GM19395 (cell line): ENCODE measurements around the gene MEGF6.

Experiments used
- ATAC-seq: cut with Tn5 transposase; IDR thresholded peaks from one replicate; pipeline ENCODE4 v1.9.1; 2021; ENCODE audit warnings: mild to moderate bottlenecking, moderate library complexity; ENCODE audit not compliant: unreplicated experiment

MEGF6 gene

DNA sequence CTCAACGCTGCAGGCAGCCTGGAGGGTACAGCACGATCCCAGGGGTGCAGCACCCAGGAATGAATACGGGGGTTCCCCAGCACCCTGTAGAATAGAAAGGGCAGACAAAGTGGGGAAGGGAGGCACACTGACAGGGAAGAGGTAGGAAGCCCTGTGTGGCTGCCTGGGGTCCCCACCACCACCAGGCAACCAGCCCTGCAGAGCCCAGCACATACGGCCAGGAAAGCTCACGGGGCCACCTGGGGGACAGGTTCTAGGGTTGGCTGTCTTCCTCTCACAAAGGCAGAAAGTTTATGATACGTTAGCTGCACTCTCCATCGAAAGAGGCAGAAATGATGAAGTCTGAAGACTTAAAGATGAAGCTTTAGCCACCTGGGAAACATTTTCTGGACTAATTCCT is 104.4 kb downstream of the MEGF6 start:
- no peak for ATAC-seq

DNA sequence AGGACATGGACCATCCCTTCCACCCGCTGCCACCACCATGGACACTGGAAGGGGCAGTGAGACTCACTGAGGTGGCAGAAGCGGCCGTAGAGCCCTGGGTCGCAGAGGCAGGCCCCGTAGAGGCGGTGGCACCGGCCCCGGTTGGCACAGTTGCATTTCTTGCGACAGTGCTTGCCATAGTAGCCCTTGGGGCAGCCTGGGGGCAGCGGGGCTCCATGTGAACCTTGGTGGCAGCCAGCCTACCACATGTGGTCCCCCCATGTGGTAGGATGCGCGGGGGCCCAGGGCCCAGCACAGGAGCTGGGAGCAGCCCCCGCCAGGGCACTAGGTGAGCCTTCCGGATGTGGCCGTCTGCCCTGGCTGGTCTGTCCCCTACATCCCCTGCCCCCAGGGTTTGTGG is 105.3 kb downstream of the MEGF6 start:
- no peak for ATAC-seq

DNA sequence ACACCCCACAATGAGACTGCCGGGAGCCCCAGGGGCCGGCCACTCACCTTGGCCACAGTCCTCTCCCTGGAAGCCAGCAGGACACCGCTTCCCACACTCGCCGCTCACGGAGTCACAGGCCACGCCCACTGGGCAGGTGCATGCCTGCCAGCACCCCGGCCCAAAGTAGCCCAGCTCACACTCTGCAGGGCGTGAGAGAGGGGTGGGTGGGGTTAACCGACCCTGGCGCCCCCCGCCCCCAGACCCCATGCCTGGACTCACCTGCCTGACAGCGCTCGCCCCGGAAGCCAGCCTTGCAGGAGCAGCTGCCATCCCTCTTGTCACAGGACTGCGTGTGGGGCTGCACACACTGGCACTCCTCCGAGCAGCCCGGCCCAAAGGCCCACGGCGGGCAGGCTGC is 106.1 kb downstream of the MEGF6 start:
- no peak for ATAC-seq

DNA sequence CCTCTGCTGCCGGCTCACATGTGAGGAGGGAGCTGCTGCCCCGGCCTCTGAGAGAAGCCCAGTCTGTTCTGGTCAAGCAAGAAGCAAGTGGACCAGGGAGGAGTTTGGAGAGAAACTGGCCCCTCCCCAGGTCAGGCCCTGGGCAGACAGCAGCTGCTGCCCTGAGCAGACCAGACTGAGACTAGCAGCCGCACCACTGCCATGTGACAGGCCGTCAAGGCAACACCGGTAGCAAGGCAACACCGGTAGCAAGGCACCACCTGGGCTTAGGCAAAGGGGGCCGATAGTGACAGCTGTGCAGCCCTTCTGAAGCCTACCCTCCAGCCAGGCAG is 106.5 kb downstream of the MEGF6 start:
- ATAC-seq, result no peak

DNA sequence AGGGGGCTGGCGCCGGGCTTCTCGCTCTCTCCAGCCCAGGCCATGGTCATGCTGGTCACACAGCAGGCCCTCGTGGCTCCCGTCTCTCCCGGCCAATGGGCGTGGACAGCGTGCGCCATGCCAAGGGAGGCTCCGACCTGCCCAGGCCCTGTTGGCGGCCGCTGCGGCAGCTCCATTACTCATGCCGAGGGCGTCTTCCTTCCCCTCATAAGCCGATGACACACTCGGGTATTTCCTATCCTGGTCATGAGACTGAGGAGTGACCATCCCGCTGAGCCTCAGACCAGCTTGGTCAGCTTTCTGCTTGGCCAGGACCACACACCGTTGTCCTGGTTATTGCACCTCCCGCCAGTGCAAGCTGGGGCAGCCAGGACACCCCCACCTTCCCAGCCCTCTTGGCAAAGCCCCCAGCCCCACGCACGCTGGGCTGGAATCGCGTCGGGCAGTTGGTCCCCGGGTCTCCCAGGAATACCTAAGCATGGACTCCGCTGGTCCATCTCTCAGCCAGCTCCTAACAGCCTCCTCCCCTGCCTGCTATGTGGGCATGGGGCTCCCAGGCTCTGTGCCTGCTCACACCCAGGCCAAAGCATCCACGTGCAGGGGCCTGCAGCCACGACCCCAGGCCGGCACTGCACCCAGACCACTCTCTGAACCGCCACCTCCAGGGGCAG is 107.0 kb downstream of the MEGF6 start:
- no peak for ATAC-seq

DNA sequence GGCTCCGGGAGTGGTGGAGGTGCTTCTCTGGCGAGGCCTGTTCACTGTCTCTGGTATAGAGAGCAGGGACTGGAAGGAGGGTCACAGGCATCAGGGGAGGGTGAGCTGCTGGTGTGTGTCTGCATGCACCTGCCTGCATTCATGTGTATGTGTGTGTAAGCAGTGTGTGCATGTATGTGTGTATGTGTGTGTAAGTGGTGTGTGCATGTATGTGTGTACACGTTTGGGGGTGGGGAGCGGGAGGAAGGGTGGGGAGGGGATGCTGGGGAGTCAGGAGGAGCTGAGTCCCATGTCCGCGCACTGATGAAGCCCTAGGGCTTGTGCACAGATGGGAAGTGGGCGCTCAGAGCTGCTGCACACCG is 107.8 kb downstream of the MEGF6 start:
- no peak for ATAC-seq

DNA sequence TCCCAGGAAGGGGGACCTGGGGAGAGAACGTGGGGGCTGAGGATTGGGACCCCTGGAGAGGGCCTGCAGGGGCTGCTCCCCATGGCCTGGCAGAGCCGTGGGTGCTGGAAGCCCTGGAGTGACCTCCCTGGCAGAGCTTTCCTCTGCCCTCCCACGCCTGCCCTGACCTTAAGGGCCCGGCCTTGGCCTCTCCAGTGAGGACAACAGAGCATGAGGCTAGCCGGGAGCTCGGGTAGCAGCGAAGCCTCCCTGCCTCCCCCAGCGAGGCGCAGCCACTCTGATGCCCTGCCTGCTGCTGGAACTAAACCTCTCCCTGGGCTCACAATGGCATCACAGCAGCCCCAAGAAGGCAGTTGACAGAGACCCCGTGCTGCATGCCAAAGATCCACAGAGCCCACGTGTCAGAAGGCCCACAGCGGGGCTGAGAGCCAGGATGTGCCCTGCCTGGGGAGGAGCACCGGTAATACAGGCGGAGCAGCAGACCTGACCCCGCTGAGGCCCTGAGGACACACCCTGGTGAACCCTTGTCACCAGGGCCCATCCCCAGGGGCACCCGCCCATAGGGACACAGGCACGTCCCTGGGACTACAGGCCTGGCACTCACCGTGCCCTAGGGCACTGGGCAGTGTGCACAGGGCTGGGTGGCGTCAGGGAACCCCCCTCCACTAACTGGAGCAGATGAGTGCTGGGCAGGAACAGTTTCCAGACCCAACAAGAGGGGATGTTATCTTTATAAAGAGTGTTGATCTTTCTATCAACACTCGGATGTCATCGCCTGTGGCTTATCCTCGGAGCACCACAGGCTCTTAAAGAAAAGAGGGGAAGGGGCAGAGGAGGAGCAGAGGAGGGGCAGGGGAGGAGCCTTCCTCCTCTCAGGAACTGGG is 108.4 kb downstream of the MEGF6 start:
- no peak for ATAC-seq

DNA sequence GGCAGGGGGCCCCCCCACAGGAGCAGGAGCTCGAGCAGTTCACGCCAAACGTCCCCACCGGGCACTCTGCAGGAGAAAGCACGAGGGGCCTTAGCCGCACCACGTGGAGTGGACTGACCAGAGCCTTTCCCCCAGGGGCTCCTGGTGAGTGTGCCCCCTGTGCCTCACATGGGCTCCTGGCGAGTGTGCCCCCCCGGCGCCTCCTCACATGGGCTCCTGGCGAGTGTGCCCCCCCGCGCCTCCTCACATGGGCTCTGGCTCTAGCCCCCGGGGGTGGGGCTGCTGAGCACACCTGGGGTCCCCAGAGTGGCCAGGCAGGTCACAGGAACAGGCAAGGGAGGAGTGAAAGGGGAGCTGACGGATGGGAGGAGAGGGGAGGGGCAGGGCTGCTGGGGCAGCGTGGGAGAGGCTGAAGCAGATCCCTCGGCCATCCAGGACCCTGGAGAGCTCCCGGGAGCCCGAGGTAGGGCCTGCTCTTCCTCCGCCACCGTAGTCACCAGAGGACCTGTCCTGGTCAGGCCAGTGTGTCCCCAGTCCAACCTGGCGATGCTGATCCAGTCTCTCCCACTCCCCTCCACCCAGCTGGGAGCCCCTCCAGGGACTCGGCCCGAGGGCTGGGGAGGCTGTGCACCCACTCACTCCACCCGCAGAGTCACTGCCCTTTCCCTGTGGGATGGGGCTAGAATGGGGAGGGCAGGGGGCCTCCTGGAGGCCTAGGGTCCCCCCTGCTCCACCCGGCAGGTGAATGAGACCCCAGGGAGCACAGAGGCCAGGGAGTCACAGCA is 109.3 kb downstream of the MEGF6 start:
- ATAC-seq, result no peak

DNA sequence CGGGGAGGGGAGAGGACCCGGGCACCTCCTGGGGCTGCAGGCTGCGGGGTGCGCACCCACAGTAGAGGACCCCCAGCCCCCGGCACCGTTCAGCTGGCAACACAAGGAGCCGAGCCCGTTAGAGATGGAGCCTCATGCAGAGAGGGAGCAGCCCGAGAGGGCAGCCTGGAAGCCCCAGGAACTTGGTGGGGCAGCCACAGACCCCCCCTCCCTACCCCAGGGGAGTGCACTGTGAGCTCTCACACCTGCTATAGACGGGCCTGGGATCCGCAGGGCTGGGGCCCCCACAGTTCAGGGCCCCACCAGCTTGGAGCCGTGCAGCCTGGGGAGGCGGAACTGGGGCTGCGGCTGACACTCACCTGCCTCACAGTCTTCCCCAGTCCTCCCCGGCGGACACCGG is 109.9 kb downstream of the MEGF6 start:
- no peak for ATAC-seq

DNA sequence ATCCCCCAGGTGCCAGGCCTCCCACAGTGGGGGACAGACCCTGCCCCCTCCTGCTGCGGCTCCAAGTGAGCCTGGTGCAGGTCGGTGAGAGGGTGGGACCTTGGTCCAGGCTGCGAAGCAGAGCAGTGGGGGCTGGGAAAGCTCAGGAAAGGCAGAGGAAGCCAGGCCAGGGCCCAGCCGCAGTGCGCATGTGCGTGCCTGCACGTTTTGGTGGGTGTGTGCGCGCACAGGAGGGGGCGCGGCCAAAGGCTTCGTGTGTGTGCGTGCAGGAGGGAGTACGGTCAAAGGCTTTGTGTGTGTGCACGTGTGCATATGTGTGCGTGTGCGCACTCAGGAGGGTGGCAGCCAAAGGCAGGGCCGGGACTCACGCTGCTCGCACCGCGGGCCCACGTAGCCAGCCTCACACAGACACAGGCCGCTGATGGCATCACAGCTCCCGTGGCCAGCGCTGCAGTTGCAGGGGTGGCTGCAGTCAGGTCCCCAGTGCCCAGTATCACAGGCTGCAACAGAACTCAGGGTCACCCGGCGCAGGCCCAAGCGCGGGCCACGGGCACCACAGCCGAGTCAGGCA is 111.0 kb downstream of the MEGF6 start:
- ATAC-seq, result no peak

DNA sequence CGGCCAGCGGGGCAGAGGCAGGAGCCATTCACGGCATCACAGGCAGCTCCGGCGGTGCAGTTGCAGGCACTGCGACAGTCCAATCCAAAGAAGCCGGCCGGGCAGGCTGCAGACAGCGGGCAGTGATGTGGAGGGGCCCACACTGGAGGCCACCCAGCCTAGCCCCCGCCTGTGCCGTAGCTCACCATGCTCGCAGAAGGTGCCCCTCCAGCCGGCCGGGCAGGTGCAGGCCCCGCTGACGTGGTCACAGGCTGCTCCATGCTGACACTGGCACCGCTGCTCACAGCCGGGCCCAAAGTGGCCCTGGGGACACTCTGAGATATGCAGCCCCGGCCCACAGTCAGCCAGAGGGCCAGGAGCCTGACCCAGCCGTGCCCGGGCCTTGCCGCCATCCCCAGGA is 111.7 kb downstream of the MEGF6 start:
- ATAC-seq, result no peak

DNA sequence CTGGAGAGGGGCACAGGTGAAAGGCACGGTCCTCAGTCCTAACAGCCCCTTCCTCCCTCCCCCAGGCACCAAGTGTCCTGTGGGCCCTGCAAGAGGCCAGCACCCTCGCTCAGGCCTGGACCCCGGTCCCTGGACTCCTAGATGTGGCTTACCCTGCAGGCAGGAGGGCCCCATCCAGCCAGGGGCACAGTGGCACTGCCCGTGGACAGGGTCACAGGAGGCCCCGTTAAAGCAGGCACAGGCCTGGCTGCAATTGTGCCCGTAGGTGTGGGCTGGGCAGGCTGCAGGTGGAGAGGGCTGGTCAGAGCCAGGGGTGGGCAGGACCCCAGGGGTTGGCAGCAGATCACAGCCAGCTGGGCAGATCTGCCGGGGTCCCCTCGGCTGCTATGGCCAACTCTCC is 112.3 kb downstream of the MEGF6 start:
- no peak for ATAC-seq

DNA sequence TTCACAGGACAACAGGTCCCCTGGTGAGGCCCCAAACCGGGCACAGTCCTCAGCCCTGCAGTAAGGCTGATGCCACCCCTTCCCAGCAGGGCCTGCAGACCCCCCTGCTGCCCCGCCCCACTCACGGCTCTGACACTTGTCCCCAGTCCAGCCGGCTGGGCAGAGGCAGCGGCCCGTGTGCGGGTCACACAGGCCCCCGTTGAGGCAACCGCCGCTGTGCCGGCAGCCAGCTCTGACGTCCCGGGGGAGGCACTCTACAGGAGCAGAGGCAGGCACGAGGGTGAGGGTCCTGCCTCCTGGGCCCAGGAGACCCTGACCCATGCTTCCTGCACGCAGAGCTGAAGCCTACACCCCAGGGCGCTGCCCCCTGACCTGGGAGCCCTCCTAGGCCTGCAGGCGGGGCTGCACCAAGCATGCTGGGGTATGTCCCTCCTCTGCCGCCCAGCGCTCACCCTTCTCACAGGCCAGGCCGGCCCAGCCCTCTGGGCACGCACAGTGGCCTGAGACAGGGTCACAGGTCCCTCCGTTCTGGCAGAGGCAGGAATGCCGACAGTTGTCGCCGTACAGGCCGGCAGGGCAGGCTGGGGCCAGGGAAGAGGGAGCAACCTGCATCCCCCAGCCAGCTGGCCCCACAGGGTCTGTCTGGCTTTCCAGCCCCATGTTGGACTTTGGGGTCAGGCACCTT is 112.9 kb downstream of the MEGF6 start:
- ATAC-seq, result no peak

DNA sequence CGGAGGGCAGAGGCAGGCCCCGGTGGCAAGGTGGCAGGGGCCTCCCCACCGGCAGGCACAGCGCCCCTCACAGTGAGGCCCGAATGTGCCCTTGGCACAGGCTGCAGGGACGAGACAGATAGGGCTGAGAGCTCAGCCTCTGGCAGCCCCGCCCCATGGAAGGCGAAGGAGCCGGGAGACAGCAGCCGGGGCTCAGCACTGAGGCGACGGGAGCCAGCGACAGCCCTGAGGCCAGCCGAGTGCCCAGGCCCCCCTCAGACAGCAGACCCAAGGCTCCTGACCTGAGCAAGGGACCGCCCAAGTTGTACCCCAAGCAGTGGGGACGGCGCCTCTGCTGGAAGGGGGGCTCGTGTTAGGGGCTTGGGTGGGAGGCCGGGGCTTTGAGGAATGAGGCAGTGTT is 113.8 kb downstream of the MEGF6 start:
- ATAC-seq, result no peak

DNA sequence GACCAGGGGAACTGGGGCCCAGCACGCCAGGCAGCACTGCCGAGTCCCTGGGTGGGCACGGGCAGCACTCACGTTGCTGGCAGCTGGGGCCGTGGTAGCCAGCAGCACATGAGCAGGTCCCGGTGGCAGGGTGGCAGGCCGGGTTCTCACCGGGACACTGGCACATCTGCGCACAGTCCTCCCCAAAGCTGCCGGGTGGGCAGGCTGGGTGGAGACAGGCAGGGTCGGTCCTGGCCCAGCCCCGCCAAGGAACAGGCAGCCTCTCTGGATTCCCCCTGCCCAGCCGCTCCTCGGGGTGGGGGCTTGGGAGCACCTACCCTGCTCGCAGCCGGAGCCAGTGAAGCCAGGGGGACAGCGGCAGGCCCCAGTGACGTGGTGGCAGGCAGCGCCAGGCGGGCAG is 114.4 kb downstream of the MEGF6 start:
- no peak for ATAC-seq

DNA sequence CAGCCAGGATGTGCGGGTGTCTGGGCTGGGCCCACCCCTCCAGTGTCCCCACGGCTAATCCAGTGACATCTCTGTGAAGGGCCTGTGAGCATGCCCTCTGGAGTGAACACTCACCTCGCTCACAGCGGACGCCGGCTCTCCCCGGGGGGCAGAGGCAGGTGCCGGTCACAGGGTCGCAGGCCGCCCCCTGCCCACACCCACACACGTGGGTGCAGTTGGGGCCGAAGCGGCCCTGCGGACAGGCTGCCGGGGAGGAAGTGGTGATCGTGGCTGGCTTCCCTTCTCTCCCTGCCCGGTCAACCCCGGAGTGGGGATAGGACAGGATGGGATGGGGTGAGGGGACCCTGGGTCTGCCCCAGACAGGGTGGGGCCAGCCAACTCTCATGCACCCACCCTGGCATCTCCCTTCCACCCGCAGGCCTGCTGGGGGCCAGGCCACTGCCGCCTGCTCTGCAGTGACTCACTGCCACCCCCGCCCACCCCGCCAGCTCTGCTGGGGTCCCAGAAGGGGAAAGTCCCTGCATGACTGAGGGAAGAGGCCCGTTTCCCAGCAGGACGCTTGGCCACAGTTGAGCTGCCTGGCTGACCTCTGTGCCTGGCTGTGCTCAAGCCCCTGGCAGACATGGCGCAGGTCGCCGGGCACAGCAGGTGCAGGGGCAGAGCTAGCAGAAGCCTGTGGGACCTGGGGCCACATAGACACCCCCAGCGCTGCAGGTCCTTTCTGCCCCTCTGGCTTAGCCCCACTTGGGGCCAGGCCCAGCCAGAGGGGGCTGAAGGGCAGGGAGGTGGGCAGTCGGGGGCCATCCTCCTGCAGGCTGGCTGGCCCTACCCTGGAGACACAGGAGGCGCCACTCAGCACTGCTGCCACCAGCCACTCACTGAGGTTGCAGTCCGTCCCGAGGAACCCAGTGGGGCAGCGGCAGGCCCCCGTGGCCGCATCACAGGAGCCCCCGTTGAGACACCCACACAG is 115.2 kb downstream of the MEGF6 start:
- no peak for ATAC-seq

DNA sequence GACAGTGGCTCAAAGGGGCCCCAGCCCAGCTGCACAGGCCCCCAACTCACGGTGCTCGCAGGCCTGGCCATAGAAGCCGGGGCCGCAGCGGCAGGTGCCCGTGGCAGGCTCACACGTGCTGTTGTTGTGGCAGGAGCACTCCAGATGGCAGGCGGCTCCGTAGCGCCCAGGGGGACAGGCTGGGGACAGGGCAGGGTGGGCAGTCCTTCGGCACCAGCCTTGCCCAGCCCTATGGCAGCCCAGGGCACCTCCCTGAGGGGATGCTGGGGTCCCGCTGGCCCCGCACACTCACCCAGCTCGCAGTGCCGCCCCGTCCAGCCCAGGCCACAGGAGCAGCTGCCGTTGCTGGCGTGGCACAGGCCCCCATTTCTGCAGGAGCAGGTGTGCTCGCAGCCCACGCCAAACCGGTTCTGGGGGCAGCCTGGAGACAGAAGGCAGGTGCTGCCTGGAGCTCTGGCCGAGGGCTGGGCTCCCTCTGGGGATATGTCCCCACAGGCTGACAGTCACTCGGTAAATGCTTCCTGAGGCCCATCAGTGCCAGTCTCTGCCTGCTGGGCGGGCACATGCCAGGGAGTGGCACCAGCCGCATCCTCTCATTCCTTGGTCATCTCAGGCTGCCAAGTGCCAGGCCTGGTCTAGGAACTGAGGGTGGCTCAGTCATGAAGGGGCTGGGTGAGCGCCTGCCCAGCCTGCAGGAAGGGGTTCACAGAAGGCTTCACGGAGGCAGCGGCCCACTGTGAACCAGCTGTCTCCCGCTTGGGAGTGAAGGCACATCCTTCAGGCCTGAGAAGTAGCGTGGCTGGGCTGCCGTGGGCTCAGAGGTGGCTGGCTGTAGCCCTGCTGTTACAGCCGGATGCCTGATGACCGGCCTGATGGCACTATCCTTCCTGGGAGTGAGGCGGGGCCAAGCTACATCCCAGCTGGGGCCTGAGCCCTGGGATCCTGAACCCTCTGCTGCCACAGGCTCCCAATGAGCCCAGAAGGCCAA is 116.7 kb downstream of the MEGF6 start:
- no peak for ATAC-seq

DNA sequence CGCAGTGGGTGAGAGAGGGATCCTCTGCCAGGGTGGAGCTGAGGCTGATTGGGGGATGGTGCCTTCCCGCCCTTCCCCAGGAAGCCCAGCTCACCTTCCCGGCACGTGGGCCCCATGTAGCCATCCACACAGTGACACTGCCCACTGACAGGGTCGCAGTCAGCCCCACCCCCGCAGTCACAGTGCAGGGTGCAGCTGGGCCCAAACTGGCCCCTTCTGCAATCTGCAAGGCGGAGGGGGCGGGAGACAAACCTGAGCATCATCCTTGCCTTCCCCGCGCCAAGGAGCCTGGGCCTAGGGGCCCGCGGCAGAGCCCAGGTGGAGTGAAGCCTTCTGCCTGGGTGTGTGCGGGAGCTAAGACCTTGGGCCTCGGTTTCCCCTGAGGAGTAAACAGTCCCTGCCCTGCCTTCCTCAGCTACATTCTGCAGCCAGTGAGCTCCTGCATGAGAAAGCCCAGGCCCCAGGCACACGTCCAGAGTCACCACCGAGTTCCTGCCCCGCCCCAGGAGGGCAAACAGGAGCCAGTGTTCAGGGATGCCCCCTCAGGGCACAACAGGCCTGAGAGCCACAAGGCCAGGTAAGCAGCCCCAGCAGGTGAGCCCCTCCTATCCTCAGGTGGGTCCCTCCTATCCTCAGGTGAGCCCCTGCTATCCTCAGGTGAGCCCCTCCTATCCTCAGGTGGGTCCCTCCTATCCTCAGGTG is 118.6 kb downstream of the MEGF6 start:
- no peak for ATAC-seq
